Suprapubic skin (tissue), 4 donors: ENCODE results near the gene RLBP1.

Experiments
- POLR2A ChIP-seq, 2 donors: fragments of 450-650 bp; IDR thresholded peaks; one replicate each; pipeline ENCODE4 v1.6.1; 2017; ENCODE audit warnings: antibody characterized with exemption in 2 of 2, mild to moderate bottlenecking in 2 of 2, moderate library complexity in 2 of 2
- POLR2AphosphoS5 ChIP-seq, 3 donors: sonication (generic); formaldehyde crosslinking; IDR thresholded peaks; one replicate each; pipeline ENCODE4 v1.6.1; 2017; ENCODE audit warnings: antibody characterized with exemption in 3 of 3

GRCh38 chr15:89198196-89198595 is 23.2 kb downstream of the RLBP1 start:
- TF ChIP-seq POLR2AphosphoS5 (IDR thresholded peaks at IDR 0.05), result no peak
- no peak for TF ChIP-seq POLR2A (IDR thresholded peaks at IDR 0.05)
